ENCODE data around the gene USP2. TPM values are rescaled to one million over a fixed set of nuclear protein-coding genes. Genes with fewer than 3 reads are reported as not detected.
A peak's percentile ranks its signal among the peaks of the same experiment; 100 is the strongest.

The USP2 gene
- total RNA-seq, 1 donor from 2014 or later: 2.6 TPM

GRCh38 chr11:119369132-119369925 lies 12.2 kb downstream of the USP2 start:
- peaks cover 14% of the 10 kb centered on the region for H3K27me3 Mint-ChIP-seq (ENCODE audit: unreplicated experiment)
- TF ChIP-seq CTCF (IDR thresholded peaks at IDR 0.05; ENCODE audit: partially characterized antibody, unreplicated experiment): no peak
- H3K9me3 Mint-ChIP-seq (ENCODE audit: unreplicated experiment): peaks cover 3% of the 10 kb centered on the region
- H3K4me3 Mint-ChIP-seq (ENCODE audit: unreplicated experiment): peak overlapping the region; percentile 61
- peaks cover 40% of the 10 kb centered on the region for H3K4me1 Mint-ChIP-seq (ENCODE audit: low read depth, unreplicated experiment)
- H3K27ac Mint-ChIP-seq (ENCODE audit: unreplicated experiment): no peak overlapping the region
- no peak for DNase-seq
- H3K36me3 Mint-ChIP-seq (ENCODE audit: unreplicated experiment): no peaks in the 10 kb centered on the region

- peaks cover 40% of the 10 kb centered on the region for H3K4me1 Mint-ChIP-seq (ENCODE audit: low read depth, unreplicated experiment)
- DNase-seq: no peak
Measured at GRCh38 chr11:119368121-119369034, 13.1 kb downstream of the USP2 start.

DNA sequence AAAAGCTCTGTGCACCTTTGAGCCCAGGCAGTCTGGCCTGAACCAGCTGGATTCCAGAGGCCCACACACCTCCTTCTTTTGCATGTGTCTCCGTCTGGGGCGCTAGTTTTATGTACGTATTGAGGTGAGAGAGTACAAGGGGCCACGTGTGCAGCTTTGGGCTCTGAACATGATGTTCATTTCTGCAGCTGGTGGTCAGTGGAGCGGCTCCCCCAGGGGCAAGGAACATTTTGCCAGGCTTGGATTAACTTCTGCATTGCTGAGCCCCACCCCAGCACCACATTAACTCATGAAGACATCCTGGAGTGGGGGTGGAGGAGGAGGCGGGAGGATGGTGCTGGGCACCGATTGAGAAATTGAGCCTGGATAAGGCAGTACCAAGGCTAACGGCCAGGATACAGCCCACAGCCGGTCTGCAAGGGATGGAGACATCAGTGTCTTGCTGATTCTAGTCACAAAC lies 13.8 kb downstream of the USP2 start:
- H3K36me3 Mint-ChIP-seq (ENCODE audit: unreplicated experiment): no peaks in the 10 kb centered on the region
- H3K9me3 Mint-ChIP-seq (ENCODE audit: unreplicated experiment): peaks cover 3% of the 10 kb centered on the region
- peaks cover 16% of the 10 kb centered on the region for H3K27me3 Mint-ChIP-seq (ENCODE audit: unreplicated experiment)
- no peak for DNase-seq
- no peak overlapping the region for H3K4me3 Mint-ChIP-seq (ENCODE audit: unreplicated experiment)
- H3K4me1 Mint-ChIP-seq (ENCODE audit: low read depth, unreplicated experiment): peaks cover 40% of the 10 kb centered on the region
- no peak overlapping the region for H3K27ac Mint-ChIP-seq (ENCODE audit: unreplicated experiment)
- TF ChIP-seq CTCF (IDR thresholded peaks at IDR 0.05; ENCODE audit: partially characterized antibody, unreplicated experiment): no peak

More at GRCh38 chr11:119368121-119369034, 13.1 kb downstream of the USP2 start:
- H3K27ac Mint-ChIP-seq (ENCODE audit: unreplicated experiment): no peak overlapping the region
- H3K9me3 Mint-ChIP-seq (ENCODE audit: unreplicated experiment): peaks cover 3% of the 10 kb centered on the region
- TF ChIP-seq CTCF (IDR thresholded peaks at IDR 0.05; ENCODE audit: partially characterized antibody, unreplicated experiment): no peak
- H3K27me3 Mint-ChIP-seq (ENCODE audit: unreplicated experiment): peaks cover 15% of the 10 kb centered on the region
- H3K4me3 Mint-ChIP-seq (ENCODE audit: unreplicated experiment): no peak overlapping the region
- H3K36me3 Mint-ChIP-seq (ENCODE audit: unreplicated experiment): no peaks in the 10 kb centered on the region

DNA sequence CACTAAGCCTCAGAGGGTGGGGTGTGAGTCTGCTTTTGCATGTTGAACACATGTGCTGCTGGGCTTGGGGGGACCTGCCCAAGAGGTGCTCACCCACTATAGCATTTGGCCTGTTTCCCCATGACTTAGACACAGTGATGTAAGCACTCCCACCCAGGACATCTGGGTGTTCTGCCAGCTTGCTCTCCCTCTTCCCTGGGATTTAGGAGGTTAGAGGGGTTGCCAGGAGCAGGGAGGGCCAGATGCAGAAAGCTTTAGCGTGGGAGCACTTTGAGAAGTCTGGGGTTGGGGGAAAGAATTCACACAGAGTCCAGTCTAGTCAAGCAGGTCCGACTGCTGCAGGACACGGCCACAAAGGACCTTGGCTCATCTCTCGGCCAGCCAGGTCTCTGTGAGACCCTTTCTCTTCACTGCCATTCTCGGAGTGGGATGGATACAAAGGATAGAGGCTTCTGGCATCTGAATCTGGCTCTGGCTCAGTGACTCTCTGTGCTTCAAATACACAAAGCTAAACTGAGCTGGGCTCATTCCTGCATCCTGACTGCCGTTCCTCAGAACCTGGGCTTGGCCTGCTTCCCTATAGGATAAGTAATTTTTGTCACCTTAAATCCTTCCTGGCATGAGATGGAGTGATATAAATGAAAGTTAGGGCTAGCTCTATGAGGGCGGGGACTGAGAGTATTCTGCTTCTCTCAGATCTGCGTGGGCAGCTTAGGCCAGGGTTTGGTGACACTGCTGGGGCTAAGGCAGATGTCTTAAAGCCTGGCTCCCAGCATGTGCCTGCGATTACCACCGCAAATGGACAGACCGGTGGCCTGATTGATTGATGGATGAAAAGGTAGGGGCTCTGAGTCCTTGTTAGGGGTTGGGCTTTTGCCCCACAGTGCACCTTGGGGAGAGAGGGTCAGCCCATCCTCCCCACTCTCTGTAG lies 14.5 kb downstream of the USP2 start:
- no peak for TF ChIP-seq CTCF (IDR thresholded peaks at IDR 0.05; ENCODE audit: partially characterized antibody, unreplicated experiment)
- peaks cover 43% of the 10 kb centered on the region for H3K4me1 Mint-ChIP-seq (ENCODE audit: low read depth, unreplicated experiment)
- H3K4me3 Mint-ChIP-seq (ENCODE audit: unreplicated experiment): no peak overlapping the region
- no peak for DNase-seq
- peaks cover 19% of the 10 kb centered on the region for H3K27me3 Mint-ChIP-seq (ENCODE audit: unreplicated experiment)
- H3K36me3 Mint-ChIP-seq (ENCODE audit: unreplicated experiment): no peaks in the 10 kb centered on the region
- H3K9me3 Mint-ChIP-seq (ENCODE audit: unreplicated experiment): peaks cover 7% of the 10 kb centered on the region
- H3K27ac Mint-ChIP-seq (ENCODE audit: unreplicated experiment): no peak overlapping the region
